DND-41 (cell line): ENCODE data around the gene GRM7.

Experiments used
- ATAC-seq: fragments of 200-7000 bp; cut with Tn5 transposase; 3 replicates; pipeline ENCODE4 v1.9.1; 2021; ENCODE audit warnings: low read depth; ENCODE audit not compliant: insufficient read depth
- DNase-seq: peaks from one replicate; pipeline ENCODE4 v3.0.0-alpha.2; 2020
- H2AFZ ChIP-seq: 2 replicates; pipeline ENCODE4 v1.6.0; 2012; ENCODE audit warnings: low read depth, low read length
- H3K27ac ChIP-seq: 2 replicates; pipeline ENCODE4 v1.5.1; 2012; ENCODE audit warnings: low read length, inconsistent platforms
- H3K27me3 ChIP-seq: fragments of 200-600 bp; sonication (generic); 2 replicates; pipeline ENCODE4 v1.6.0; 2012; ENCODE audit warnings: low read length, mild to moderate bottlenecking, inconsistent platforms; ENCODE audit not compliant: insufficient read depth, poor library complexity
- H3K36me3 ChIP-seq: 2 replicates; pipeline ENCODE4 v1.5.1; 2012; ENCODE audit warnings: low read length, inconsistent platforms; ENCODE audit not compliant: insufficient read depth
- H3K4me1 ChIP-seq: 2 replicates; pipeline ENCODE4 v1.5.1; 2012; ENCODE audit warnings: mild to moderate bottlenecking, low read length; ENCODE audit not compliant: insufficient read depth
- H3K4me2 ChIP-seq: 2 replicates; pipeline ENCODE4 v1.6.0; 2012; ENCODE audit warnings: mild to moderate bottlenecking, moderate library complexity, low read length, inconsistent platforms; ENCODE audit not compliant: insufficient read depth
- H3K4me3 ChIP-seq, 2 experiments: fragments of 200-600 bp in 1 of 2; shearing (Covaris generic) in 1 of 2; 2 replicates each; pipeline ENCODE4 v1.5.1; 2012 to 2016; ENCODE audit warnings: inconsistent platforms in 2 of 2, low read length in 2 of 2, mild to moderate bottlenecking in 2 of 2, low read depth in 1 of 2, moderate library complexity in 1 of 2
- H3K79me2 ChIP-seq: 2 replicates; pipeline ENCODE4 v1.6.0; 2012; ENCODE audit warnings: low read length, inconsistent platforms; ENCODE audit not compliant: insufficient read depth
- H3K9ac ChIP-seq: 2 replicates; pipeline ENCODE4 v1.6.0; 2012; ENCODE audit warnings: low read depth, mild to moderate bottlenecking, inconsistent platforms, low read length, moderate library complexity
- H3K9me3 ChIP-seq: 2 replicates; pipeline ENCODE4 v1.5.1; 2012; ENCODE audit warnings: low read length, moderate library complexity, mild to moderate bottlenecking, inconsistent platforms; ENCODE audit not compliant: insufficient read depth, severe bottlenecking
- H4K20me1 ChIP-seq: 2 replicates; pipeline ENCODE4 v1.6.0; 2012; ENCODE audit warnings: low read length; ENCODE audit not compliant: insufficient read depth
- EZH2 ChIP-seq: IDR thresholded peaks from 3 replicates; pipeline ENCODE4 v1.6.1; 2012; ENCODE audit warnings: borderline replicate concordance, low read depth, mild to moderate bottlenecking, moderate library complexity, low read length, inconsistent platforms; ENCODE audit not compliant: severe bottlenecking
- TF ChIP-seq, protein P1 (sequence below): IDR thresholded peaks from 2 replicates; pipeline ENCODE4 v1.5.1; 2012; ENCODE audit warnings: borderline replicate concordance, low read length, moderate library complexity, mild to moderate bottlenecking; ENCODE audit not compliant: poor library complexity, severe bottlenecking; ENCODE audit errors: extremely low read depth

Gene GRM7

GRCh38 chr3:7305561-7305960, 444.6 kb downstream of the GRM7 start:
- H3K27me3 ChIP-seq = no peaks in the 10 kb centered on the region
- H3K79me2 ChIP-seq = no peaks in the 10 kb centered on the region
- DNase-seq (no peak), ATAC-seq (no peak)
- H3K9ac ChIP-seq = no peak overlapping the region
- H3K9me3 ChIP-seq = no peaks in the 10 kb centered on the region
- H3K36me3 ChIP-seq = no peaks in the 10 kb centered on the region
- no peak overlapping the region for H3K4me3 ChIP-seq
- no peaks in the 10 kb centered on the region for H3K4me1 ChIP-seq
- no peak overlapping the region for H2AFZ ChIP-seq
- H3K4me2 ChIP-seq = no peak overlapping the region
- TF ChIP-seq EZH2 = no peak
- TF ChIP-seq, protein P1, sequence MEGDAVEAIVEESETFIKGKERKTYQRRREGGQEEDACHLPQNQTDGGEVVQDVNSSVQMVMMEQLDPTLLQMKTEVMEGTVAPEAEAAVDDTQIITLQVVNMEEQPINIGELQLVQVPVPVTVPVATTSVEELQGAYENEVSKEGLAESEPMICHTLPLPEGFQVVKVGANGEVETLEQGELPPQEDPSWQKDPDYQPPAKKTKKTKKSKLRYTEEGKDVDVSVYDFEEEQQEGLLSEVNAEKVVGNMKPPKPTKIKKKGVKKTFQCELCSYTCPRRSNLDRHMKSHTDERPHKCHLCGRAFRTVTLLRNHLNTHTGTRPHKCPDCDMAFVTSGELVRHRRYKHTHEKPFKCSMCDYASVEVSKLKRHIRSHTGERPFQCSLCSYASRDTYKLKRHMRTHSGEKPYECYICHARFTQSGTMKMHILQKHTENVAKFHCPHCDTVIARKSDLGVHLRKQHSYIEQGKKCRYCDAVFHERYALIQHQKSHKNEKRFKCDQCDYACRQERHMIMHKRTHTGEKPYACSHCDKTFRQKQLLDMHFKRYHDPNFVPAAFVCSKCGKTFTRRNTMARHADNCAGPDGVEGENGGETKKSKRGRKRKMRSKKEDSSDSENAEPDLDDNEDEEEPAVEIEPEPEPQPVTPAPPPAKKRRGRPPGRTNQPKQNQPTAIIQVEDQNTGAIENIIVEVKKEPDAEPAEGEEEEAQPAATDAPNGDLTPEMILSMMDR = no peak
- H3K27ac ChIP-seq = no peak overlapping the region
- H4K20me1 ChIP-seq = no peaks in the 10 kb centered on the region

GRCh38 chr3:7306901-7307300, 446.0 kb downstream of the GRM7 start:
- Histone ChIP-seq H3K4me2 (no peak overlapping the region), H3K27me3 (no peaks in the 10 kb centered on the region), H3K4me1 (no peaks in the 10 kb centered on the region), H2AFZ (no peak overlapping the region), H4K20me1 (no peaks in the 10 kb centered on the region), H3K9ac (no peak overlapping the region), H3K27ac (no peak overlapping the region), H3K79me2 (no peaks in the 10 kb centered on the region), H3K36me3 (no peaks in the 10 kb centered on the region), H3K4me3 (no peak overlapping the region), H3K9me3 (no peaks in the 10 kb centered on the region)
- ATAC-seq = no peak
- TF ChIP-seq, protein P1 = no peak
- TF ChIP-seq EZH2 = no peak
- DNase-seq = no peak

DNA sequence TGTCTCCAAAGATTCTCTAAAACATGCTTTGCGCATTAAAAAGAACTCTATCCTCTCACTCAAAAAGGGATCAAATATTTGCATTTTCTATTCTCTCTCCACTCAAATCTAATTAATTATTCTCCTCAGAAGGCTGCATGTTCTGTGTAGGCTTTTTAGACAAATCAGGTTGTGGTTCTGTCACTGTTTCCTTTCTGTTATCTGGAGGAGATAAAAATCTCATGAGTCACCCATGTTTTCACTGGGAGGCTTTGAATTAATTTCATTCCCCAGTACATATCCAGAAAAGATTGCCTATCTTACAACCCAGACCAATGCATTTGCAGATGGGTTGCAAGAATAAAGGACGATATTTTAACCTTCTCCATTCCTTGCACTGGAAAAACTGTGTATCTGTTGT, 446.5 kb downstream of the GRM7 start:
- H3K9ac ChIP-seq = no peak overlapping the region
- H3K79me2 ChIP-seq = no peaks in the 10 kb centered on the region
- H3K4me3 ChIP-seq = no peak overlapping the region
- no peak overlapping the region for H3K27ac ChIP-seq
- no peaks in the 10 kb centered on the region for H3K27me3 ChIP-seq
- TF ChIP-seq, protein P1 = no peak
- no peak for TF ChIP-seq EZH2
- ATAC-seq = no peak
- no peaks in the 10 kb centered on the region for H3K4me1 ChIP-seq
- H3K36me3 ChIP-seq = no peaks in the 10 kb centered on the region
- H3K4me2 ChIP-seq = no peak overlapping the region
- no peaks in the 10 kb centered on the region for H3K9me3 ChIP-seq
- no peak overlapping the region for H2AFZ ChIP-seq
- H4K20me1 ChIP-seq = no peaks in the 10 kb centered on the region
- no peak for DNase-seq

DNA sequence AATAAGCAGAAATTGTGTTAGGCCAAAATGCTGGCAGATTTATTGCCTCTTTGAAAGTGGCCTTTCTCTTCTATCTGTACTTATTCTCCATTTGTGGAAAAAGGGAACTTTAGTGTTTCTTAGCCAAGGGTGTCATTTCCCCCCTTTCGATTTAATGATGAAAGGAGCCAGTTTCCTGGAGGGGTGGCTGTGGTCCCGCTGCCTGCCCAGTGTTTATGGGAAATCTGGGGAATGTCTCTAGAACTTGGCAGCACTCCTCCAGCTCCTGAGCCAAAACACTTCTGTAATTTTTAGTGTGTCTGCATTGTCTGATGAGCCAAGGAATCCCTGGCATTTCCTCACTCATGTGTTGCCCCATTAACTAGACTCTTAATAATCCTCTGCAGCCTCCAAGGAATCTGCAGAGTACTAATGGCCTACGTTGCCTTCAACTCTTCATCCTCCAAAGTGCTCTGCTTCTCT, 448.8 kb downstream of the GRM7 start:
- TF ChIP-seq, protein P1 = no peak
- no peak for TF ChIP-seq EZH2
- Histone ChIP-seq H2AFZ (no peak overlapping the region), H3K9ac (no peak overlapping the region), H3K4me2 (no peak overlapping the region), H3K36me3 (no peaks in the 10 kb centered on the region), H3K27me3 (no peaks in the 10 kb centered on the region), H3K27ac (no peak overlapping the region), H3K4me1 (no peaks in the 10 kb centered on the region), H3K4me3 (no peak overlapping the region), H3K79me2 (no peaks in the 10 kb centered on the region), H3K9me3 (no peaks in the 10 kb centered on the region), H4K20me1 (no peaks in the 10 kb centered on the region)
- DNase-seq (no peak), ATAC-seq (no peak)
